ENCODE results near the gene KDM4C. TPM values are rescaled to one million over a fixed set of nuclear protein-coding genes. Genes with fewer than 3 reads are reported as not detected.

Gene KDM4C
- total and polyA plus RNA-seq, 2 of the 13 experiments (the other 11 are each of a cell fraction or from before 2014, with no cell fraction given) = 19.4 to 23.6 TPM

DNA sequence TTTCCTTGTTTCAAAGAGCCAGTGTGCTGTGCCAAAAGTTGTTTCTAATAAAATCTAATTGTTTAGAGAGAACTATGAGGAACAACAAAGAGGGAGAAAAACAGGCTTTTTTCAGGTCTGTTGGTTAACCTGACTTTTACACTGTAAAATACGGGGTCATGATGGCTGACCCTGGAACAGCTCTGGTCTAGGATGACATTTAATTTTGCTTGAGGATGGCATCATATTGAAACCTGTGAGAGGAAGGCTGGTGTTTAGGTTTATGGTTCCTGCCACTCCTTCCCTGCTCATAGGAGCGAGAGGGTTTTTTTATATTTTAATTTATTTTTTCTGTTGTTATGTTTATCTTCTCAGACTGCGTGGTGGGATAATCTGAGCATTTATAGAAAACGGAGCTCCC is 327.6 kb downstream of the KDM4C start (continued):
- TF ChIP-seq, protein P1, sequence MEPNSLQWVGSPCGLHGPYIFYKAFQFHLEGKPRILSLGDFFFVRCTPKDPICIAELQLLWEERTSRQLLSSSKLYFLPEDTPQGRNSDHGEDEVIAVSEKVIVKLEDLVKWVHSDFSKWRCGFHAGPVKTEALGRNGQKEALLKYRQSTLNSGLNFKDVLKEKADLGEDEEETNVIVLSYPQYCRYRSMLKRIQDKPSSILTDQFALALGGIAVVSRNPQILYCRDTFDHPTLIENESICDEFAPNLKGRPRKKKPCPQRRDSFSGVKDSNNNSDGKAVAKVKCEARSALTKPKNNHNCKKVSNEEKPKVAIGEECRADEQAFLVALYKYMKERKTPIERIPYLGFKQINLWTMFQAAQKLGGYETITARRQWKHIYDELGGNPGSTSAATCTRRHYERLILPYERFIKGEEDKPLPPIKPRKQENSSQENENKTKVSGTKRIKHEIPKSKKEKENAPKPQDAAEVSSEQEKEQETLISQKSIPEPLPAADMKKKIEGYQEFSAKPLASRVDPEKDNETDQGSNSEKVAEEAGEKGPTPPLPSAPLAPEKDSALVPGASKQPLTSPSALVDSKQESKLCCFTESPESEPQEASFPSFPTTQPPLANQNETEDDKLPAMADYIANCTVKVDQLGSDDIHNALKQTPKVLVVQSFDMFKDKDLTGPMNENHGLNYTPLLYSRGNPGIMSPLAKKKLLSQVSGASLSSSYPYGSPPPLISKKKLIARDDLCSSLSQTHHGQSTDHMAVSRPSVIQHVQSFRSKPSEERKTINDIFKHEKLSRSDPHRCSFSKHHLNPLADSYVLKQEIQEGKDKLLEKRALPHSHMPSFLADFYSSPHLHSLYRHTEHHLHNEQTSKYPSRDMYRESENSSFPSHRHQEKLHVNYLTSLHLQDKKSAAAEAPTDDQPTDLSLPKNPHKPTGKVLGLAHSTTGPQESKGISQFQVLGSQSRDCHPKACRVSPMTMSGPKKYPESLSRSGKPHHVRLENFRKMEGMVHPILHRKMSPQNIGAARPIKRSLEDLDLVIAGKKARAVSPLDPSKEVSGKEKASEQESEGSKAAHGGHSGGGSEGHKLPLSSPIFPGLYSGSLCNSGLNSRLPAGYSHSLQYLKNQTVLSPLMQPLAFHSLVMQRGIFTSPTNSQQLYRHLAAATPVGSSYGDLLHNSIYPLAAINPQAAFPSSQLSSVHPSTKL (CRISPR knock-in tag; IDR thresholded peaks at IDR 0.05) = no peak
- TF ChIP-seq SIX1 (CRISPR knock-in tag; IDR thresholded peaks at IDR 0.05; ENCODE audit: borderline replicate concordance) (no peak), LCORL (IDR thresholded peaks at IDR 0.05) (no peak), LCORL (CRISPR knock-in tag; IDR thresholded peaks at IDR 0.05) (no peak), KLF11 (CRISPR knock-in tag; IDR thresholded peaks at IDR 0.05) (no peak), SPEN (CRISPR knock-in tag; IDR thresholded peaks at IDR 0.05; ENCODE audit: low read depth) (no peak), ELF4 (CRISPR knock-in tag; IDR thresholded peaks at IDR 0.05; ENCODE audit: borderline replicate concordance) (no peak), CAMTA2 (CRISPR knock-in tag; IDR thresholded peaks at IDR 0.05; ENCODE audit: borderline replicate concordance) (no peak)
- TF ChIP-seq, protein P2, sequence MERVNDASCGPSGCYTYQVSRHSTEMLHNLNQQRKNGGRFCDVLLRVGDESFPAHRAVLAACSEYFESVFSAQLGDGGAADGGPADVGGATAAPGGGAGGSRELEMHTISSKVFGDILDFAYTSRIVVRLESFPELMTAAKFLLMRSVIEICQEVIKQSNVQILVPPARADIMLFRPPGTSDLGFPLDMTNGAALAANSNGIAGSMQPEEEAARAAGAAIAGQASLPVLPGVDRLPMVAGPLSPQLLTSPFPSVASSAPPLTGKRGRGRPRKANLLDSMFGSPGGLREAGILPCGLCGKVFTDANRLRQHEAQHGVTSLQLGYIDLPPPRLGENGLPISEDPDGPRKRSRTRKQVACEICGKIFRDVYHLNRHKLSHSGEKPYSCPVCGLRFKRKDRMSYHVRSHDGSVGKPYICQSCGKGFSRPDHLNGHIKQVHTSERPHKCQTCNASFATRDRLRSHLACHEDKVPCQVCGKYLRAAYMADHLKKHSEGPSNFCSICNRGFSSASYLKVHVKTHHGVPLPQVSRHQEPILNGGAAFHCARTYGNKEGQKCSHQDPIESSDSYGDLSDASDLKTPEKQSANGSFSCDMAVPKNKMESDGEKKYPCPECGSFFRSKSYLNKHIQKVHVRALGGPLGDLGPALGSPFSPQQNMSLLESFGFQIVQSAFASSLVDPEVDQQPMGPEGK (CRISPR knock-in tag; IDR thresholded peaks at IDR 0.05) = no peak
- TF ChIP-seq, protein P3, sequence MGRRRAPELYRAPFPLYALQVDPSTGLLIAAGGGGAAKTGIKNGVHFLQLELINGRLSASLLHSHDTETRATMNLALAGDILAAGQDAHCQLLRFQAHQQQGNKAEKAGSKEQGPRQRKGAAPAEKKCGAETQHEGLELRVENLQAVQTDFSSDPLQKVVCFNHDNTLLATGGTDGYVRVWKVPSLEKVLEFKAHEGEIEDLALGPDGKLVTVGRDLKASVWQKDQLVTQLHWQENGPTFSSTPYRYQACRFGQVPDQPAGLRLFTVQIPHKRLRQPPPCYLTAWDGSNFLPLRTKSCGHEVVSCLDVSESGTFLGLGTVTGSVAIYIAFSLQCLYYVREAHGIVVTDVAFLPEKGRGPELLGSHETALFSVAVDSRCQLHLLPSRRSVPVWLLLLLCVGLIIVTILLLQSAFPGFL (CRISPR knock-in tag; IDR thresholded peaks at IDR 0.05) = no peak
